AG09319 (cell line): ENCODE results near the gene EPB41L3.

Experiments used
- DNase-seq: peaks from one replicate; pipeline ENCODE4 v3.0.0-alpha.2; 2010; ENCODE audit warnings: low read depth; ENCODE audit errors: extremely low read depth
- CTCF ChIP-seq: IDR thresholded peaks from 2 replicates; pipeline ENCODE4 v1.5.1; 2011; ENCODE audit warnings: low read depth, mild to moderate bottlenecking, inconsistent platforms, low read length, moderate library complexity

Gene EPB41L3

GRCh38 chr18:5439986-5440696 is 103.7 kb downstream of the EPB41L3 start:
- TF ChIP-seq CTCF: no peak

GRCh38 chr18:5434425-5434824 is 109.4 kb downstream of the EPB41L3 start:
- no peak for TF ChIP-seq CTCF
- DNase-seq: no peak

More at GRCh38 chr18:5439986-5440696, 103.7 kb downstream of the EPB41L3 start:
- DNase-seq: no peak

- no peak for TF ChIP-seq CTCF
- DNase-seq: no peak
Measured at GRCh38 chr18:5431836-5432575, 111.8 kb downstream of the EPB41L3 start.

GRCh38 chr18:5430131-5430530 is 113.7 kb downstream of the EPB41L3 start:
- no peak for DNase-seq

GRCh38 chr18:5429681-5430080 is 114.1 kb downstream of the EPB41L3 start:
- TF ChIP-seq CTCF: no peak
- no peak for DNase-seq

More at GRCh38 chr18:5430131-5430530, 113.7 kb downstream of the EPB41L3 start:
- TF ChIP-seq CTCF: no peak

- DNase-seq: no peak
- TF ChIP-seq CTCF: no peak
Measured at GRCh38 chr18:5425721-5426120, 118.1 kb downstream of the EPB41L3 start.
